BJ (cell line): ENCODE measurements around the gene PLXNA2. TPM values are rescaled to one million over a fixed set of nuclear protein-coding genes. Genes with fewer than 3 reads are reported as not detected.

Experiments
- CTCF ChIA-PET: fragments of 350-600 bp; formaldehyde crosslinking; extraction: SDS; loops from one replicate; lab custom pipeline; 2021; ENCODE audit warnings: antibody characterized with exemption, inconsistent platforms; lab: Yijun Ruan, JAX
- POLR2A ChIA-PET: fragments of 300-600 bp; sonication (Branson Sonifier 250); formaldehyde crosslinking; extraction: SDS; loops from one replicate; lab custom pipeline; 2021; ENCODE audit warnings: antibody characterized with exemption; lab: Charles Lee
- DNase-seq: peaks from one replicate; pipeline ENCODE4 v3.0.0-alpha.2; 2011; ENCODE audit warnings: low read depth
- H3K27me3 ChIP-seq: 2 replicates; pipeline ENCODE4 v1.6.0; 2011; ENCODE audit warnings: low read length; ENCODE audit not compliant: control insufficient read depth, insufficient read depth
- H3K36me3 ChIP-seq: 2 replicates; pipeline ENCODE4 v1.5.1; 2011; ENCODE audit warnings: low read length; ENCODE audit not compliant: control insufficient read depth, insufficient read depth
- H3K4me3 ChIP-seq: 2 replicates; pipeline ENCODE4 v1.5.1; 2011; ENCODE audit warnings: low read depth, mild to moderate bottlenecking, control low read depth, low read length
- polyA plus RNA-seq: library from polyadenylated mRNA; depleted of rRNA; stranded (reverse); fragments of >200 nt; gene quantifications from 2 replicates; pipeline ENCODE4 v1.2.3, GENCODE V29; 2011
- TF ChIP-seq, protein P1 (sequence below): IDR thresholded peaks from 2 replicates; pipeline ENCODE4 v1.5.1; 2011; ENCODE audit warnings: low read depth, mild to moderate bottlenecking, control low read depth, inconsistent platforms, low read length, moderate library complexity; ENCODE audit not compliant: insufficient read depth

PLXNA2 gene
- polyA plus RNA-seq, 1 experiment: 2.7 TPM

DNA sequence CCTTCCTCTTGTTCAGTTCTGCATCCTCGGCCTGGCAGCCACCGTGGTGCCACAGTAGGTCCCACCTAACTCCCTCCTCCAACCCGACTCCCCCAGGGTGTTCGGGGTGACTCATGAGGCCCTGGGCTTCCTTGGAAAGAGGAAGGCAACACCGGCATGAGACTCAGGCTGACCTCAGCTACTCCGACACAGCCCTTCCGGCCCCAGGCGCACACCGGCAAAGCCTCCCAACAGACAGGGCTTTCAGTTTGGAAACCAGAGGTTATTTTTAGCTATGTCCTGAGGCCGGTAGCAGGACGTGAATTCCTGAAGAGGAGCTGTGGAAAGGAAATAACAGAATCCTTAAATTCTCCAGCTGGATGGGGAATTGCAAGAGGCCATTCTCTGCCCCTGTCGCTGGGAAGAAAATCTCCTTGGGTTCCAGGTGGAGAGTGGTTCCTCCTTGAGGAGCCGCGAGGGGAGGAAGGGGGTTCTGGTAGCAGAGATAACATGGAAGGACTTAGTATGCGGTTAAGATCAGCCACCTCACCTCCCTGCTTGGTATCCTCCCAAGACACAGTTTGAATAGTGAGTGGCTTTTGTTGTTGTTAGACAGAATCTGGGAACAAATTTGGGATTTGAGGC, 24.4 kb downstream of the PLXNA2 start:
- no peak overlapping the region for H3K4me3 ChIP-seq
- DNase-seq: peak; percentile 56
- POLR2A ChIA-PET: no interaction called here

GRCh38 chr1:208219098-208219658, 25.0 kb downstream of the PLXNA2 start:
- TF ChIP-seq, protein P1, sequence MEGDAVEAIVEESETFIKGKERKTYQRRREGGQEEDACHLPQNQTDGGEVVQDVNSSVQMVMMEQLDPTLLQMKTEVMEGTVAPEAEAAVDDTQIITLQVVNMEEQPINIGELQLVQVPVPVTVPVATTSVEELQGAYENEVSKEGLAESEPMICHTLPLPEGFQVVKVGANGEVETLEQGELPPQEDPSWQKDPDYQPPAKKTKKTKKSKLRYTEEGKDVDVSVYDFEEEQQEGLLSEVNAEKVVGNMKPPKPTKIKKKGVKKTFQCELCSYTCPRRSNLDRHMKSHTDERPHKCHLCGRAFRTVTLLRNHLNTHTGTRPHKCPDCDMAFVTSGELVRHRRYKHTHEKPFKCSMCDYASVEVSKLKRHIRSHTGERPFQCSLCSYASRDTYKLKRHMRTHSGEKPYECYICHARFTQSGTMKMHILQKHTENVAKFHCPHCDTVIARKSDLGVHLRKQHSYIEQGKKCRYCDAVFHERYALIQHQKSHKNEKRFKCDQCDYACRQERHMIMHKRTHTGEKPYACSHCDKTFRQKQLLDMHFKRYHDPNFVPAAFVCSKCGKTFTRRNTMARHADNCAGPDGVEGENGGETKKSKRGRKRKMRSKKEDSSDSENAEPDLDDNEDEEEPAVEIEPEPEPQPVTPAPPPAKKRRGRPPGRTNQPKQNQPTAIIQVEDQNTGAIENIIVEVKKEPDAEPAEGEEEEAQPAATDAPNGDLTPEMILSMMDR: no peak
- Histone ChIP-seq H3K4me3 (no peak overlapping the region), H3K27me3 (no peaks in the 10 kb centered on the region), H3K36me3 (no peaks in the 10 kb centered on the region)
- CTCF ChIA-PET: interaction anchor here (0.9 to 3.0 kb wide), 5 partner anchors 19 to 88 kb away, joined by 3 to 12 read pairs (median 4); partner anchors contain the start of gene PLXNA2
- DNase-seq: no peak
- POLR2A ChIA-PET: no interaction called here

More for the DNA sequence above, 24.4 kb downstream of the PLXNA2 start:
- Histone ChIP-seq H3K27me3 (no peaks in the 10 kb centered on the region), H3K36me3 (no peaks in the 10 kb centered on the region)
- CTCF ChIA-PET: interaction anchor here (0.6 to 3.0 kb wide), 5 partner anchors 18 to 88 kb away, joined by 3 to 12 read pairs (median 4); partner anchors contain the start of gene PLXNA2
- TF ChIP-seq, protein P1: no peak

DNA sequence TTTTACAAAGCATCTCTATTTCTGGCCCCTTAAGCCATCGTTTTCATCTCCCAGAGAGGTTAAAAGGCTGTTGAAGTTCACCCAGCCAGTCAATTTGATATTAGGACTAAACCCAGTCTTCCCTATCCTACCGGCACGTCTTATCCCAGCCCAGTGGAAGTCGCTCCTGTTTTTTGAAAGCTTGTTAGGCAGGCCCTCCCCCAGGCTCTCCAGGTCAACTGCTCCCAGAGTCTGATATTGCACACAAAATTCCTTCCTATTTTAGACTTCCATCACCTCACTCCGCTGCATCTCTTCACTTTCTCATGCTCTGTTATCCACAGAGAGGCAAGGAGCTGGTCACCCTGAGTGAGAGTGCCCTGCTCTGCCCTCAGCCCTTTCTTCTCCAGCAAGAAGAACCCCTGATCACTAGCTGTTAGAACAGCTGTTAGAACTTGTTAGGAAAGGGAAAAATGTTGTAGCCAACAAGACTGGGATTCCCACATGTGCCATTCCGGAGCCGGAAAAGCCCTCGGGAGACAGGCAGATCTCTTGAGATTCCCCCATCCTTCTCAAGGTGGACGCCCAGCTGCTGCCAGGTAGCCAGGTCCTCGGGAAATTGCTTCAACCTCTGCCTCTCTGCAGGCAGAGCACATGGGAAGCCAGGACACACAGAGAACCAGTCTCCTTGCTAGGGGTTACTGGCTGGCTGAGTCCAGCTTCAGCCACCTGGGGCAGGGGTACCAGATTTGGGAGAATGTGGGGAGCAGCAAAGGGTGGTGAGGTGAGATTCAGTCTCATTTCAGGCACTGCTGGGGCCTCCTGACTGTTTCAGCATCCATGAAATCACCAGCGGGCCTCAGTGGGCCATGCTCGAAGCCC, 25.7 kb downstream of the PLXNA2 start:
- H3K27me3 ChIP-seq: no peaks in the 10 kb centered on the region
- ChIA-PET POLR2A (no interaction called here), CTCF (interaction anchor here (0.9 to 3.0 kb wide), 6 partner anchors 13 to 87 kb away, joined by 3 to 12 read pairs (median 3); partner anchors contain the start of gene PLXNA2)
- H3K36me3 ChIP-seq: no peaks in the 10 kb centered on the region
- no peak overlapping the region for H3K4me3 ChIP-seq
- TF ChIP-seq, protein P1: no peak
- no peak for DNase-seq

DNA sequence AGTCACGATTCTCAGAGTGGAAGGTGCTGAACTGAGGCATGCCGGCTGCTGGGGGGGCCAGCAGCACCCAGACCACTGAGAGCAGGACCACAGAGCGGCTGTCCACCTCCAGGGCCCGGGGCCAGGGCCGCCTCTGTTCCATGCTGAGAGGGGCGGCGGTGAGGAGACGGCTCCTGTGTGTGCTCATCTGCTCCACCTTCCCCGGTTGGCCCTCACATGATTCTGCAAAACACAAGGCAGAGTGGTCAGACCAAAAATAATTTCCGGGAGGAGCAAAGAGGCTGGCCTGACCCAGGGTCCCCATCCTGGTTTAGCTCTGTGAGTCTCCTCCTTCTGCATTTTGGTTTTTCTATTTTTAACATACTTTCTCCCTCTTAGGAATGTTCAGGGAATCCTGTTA, 26.4 kb downstream of the PLXNA2 start:
- CTCF ChIA-PET: interaction anchor here (1.2 to 1.5 kb wide), 3 partner anchors 14 to 22 kb away, joined by 3 to 4 read pairs (median 3); no protein-coding TSS in a partner anchor
- no peaks in the 10 kb centered on the region for H3K27me3 ChIP-seq
- no peak for DNase-seq
- TF ChIP-seq, protein P1: no peak
- no peaks in the 10 kb centered on the region for H3K36me3 ChIP-seq
- H3K4me3 ChIP-seq: no peak overlapping the region
- POLR2A ChIA-PET: no interaction called here
